ENCODE data around the gene CHST7. TPM values are rescaled to one million over a fixed set of nuclear protein-coding genes. Genes with fewer than 3 reads are reported as not detected.
A peak's percentile ranks its signal among the peaks of the same experiment; 100 is the strongest.

The CHST7 gene
- total and polyA plus RNA-seq, 10 of the 15 experiments (the other 5 are each of a cell fraction or from before 2014, with no cell fraction given): 0.58 to 11.0 (median 5.4) TPM

DNA sequence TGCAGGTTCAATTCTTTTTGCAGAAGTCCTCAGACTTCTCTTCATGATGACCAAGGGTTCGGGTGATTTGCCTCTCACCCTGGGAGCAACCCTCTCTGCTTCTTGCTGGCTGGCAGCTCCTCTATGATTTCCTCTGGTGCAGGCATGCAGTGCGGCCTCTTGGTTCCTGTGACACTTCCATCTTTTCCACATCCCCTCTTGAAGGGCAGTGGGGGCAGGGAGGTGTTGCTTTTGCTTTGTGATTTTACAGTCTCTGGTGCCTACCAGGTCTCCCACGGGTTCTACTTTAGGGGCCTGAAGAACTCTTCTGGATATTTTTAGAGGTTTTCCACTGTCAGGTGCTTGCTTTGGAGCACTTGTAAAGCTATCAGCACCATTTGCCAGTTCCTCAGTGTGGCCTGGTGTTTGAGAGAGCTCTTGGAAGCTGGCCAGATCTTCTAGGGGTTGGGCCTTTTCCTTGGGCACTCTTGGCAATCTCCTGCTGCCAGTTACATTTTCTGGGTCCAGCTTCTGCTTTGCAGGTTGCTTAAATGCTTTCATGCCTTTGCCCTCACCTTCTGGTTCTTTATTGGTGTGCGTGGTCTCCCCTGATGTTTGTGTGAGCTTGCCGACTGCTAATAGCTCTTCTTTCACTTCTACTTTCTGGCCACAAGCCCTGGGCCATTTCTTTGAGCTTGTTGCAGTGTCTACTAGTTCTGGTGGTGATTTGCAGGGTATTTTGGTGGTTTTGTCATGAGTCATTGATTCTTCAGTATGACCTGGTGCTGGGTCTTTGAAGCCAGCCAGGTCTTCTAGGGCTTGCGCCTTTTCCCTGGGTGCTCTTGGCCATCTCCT is 11.5 kb upstream of the CHST7 start (continued):
- TF ChIP-seq RBBP5 (conservative IDR thresholded peaks at IDR 0.05) (no peak), FOXM1 (IDR thresholded peaks at IDR 0.05; ENCODE audit: low read depth, low read length) (peak; percentile 77; the same call in 1 of the 2 replicates), ZSCAN29 (IDR thresholded peaks at IDR 0.05) (peak; percentile 94), BCL11A (IDR thresholded peaks at IDR 0.05; ENCODE audit: low read depth, low read length) (peak; percentile 91), ZBED1 (IDR thresholded peaks at IDR 0.05; ENCODE audit: borderline replicate concordance) (peak; percentile 42; the same call in 1 of the 2 replicates), YY1 (IDR thresholded peaks at IDR 0.05; ENCODE audit: low read depth, low read length) (no peak), IKZF2 (IDR thresholded peaks at IDR 0.05) (peak; percentile 79 to 91; a peak in 3 of 4 replicates), NFYB (IDR thresholded peaks at IDR 0.05; ENCODE audit: insufficient read depth, low read depth, low read length) (no peak), CREB1 (IDR thresholded peaks at IDR 0.05; ENCODE audit: low read depth) (0 out of 2 replicates have a peak, but pooled peaks have one; percentile 51), SREBF1 (IDR thresholded peaks at IDR 0.05; ENCODE audit: low read length) (no peak), SRF (IDR thresholded peaks at IDR 0.05; ENCODE audit: low read depth in 2 of 2, low read length in 2 of 2) (no peak), RUNX3 (IDR thresholded peaks at IDR 0.05; ENCODE audit: low read length) (peak; percentile 97), HCFC1 (IDR thresholded peaks at IDR 0.05; ENCODE audit: low read length) (no peak), EED (IDR thresholded peaks at IDR 0.05; ENCODE audit: low read depth) (peak; percentile 56; the same call in 1 of the 2 replicates), CREM (IDR thresholded peaks at IDR 0.05; ENCODE audit: low read depth) (peak; percentile 57), ZNF217 (IDR thresholded peaks at IDR 0.05) (peak; percentile 54; the same call in 1 of the 2 replicates)
- TF ChIP-seq, protein P1, sequence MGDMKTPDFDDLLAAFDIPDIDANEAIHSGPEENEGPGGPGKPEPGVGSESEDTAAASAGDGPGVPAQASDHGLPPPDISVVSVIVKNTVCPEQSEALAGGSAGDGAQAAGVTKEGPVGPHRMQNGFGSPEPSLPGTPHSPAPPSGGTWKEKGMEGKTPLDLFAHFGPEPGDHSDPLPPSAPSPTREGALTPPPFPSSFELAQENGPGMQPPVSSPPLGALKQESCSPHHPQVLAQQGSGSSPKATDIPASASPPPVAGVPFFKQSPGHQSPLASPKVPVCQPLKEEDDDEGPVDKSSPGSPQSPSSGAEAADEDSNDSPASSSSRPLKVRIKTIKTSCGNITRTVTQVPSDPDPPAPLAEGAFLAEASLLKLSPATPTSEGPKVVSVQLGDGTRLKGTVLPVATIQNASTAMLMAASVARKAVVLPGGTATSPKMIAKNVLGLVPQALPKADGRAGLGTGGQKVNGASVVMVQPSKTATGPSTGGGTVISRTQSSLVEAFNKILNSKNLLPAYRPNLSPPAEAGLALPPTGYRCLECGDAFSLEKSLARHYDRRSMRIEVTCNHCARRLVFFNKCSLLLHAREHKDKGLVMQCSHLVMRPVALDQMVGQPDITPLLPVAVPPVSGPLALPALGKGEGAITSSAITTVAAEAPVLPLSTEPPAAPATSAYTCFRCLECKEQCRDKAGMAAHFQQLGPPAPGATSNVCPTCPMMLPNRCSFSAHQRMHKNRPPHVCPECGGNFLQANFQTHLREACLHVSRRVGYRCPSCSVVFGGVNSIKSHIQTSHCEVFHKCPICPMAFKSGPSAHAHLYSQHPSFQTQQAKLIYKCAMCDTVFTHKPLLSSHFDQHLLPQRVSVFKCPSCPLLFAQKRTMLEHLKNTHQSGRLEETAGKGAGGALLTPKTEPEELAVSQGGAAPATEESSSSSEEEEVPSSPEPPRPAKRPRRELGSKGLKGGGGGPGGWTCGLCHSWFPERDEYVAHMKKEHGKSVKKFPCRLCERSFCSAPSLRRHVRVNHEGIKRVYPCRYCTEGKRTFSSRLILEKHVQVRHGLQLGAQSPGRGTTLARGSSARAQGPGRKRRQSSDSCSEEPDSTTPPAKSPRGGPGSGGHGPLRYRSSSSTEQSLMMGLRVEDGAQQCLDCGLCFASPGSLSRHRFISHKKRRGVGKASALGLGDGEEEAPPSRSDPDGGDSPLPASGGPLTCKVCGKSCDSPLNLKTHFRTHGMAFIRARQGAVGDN (IDR thresholded peaks at IDR 0.05): no peak
- TF ChIP-seq, protein P2, sequence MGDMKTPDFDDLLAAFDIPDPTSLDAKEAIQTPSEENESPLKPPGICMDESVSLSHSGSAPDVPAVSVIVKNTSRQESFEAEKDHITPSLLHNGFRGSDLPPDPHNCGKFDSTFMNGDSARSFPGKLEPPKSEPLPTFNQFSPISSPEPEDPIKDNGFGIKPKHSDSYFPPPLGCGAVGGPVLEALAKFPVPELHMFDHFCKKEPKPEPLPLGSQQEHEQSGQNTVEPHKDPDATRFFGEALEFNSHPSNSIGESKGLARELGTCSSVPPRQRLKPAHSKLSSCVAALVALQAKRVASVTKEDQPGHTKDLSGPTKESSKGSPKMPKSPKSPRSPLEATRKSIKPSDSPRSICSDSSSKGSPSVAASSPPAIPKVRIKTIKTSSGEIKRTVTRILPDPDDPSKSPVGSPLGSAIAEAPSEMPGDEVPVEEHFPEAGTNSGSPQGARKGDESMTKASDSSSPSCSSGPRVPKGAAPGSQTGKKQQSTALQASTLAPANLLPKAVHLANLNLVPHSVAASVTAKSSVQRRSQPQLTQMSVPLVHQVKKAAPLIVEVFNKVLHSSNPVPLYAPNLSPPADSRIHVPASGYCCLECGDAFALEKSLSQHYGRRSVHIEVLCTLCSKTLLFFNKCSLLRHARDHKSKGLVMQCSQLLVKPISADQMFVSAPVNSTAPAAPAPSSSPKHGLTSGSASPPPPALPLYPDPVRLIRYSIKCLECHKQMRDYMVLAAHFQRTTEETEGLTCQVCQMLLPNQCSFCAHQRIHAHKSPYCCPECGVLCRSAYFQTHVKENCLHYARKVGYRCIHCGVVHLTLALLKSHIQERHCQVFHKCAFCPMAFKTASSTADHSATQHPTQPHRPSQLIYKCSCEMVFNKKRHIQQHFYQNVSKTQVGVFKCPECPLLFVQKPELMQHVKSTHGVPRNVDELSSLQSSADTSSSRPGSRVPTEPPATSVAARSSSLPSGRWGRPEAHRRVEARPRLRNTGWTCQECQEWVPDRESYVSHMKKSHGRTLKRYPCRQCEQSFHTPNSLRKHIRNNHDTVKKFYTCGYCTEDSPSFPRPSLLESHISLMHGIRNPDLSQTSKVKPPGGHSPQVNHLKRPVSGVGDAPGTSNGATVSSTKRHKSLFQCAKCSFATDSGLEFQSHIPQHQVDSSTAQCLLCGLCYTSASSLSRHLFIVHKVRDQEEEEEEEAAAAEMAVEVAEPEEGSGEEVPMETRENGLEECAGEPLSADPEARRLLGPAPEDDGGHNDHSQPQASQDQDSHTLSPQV (IDR thresholded peaks at IDR 0.05): no peak
- TF ChIP-seq, protein P3, sequence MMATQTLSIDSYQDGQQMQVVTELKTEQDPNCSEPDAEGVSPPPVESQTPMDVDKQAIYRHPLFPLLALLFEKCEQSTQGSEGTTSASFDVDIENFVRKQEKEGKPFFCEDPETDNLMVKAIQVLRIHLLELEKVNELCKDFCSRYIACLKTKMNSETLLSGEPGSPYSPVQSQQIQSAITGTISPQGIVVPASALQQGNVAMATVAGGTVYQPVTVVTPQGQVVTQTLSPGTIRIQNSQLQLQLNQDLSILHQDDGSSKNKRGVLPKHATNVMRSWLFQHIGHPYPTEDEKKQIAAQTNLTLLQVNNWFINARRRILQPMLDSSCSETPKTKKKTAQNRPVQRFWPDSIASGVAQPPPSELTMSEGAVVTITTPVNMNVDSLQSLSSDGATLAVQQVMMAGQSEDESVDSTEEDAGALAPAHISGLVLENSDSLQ (IDR thresholded peaks at IDR 0.05): no peak

All from GM12878 (cell line).